ENCODE data around the gene TMEM51.

DNA sequence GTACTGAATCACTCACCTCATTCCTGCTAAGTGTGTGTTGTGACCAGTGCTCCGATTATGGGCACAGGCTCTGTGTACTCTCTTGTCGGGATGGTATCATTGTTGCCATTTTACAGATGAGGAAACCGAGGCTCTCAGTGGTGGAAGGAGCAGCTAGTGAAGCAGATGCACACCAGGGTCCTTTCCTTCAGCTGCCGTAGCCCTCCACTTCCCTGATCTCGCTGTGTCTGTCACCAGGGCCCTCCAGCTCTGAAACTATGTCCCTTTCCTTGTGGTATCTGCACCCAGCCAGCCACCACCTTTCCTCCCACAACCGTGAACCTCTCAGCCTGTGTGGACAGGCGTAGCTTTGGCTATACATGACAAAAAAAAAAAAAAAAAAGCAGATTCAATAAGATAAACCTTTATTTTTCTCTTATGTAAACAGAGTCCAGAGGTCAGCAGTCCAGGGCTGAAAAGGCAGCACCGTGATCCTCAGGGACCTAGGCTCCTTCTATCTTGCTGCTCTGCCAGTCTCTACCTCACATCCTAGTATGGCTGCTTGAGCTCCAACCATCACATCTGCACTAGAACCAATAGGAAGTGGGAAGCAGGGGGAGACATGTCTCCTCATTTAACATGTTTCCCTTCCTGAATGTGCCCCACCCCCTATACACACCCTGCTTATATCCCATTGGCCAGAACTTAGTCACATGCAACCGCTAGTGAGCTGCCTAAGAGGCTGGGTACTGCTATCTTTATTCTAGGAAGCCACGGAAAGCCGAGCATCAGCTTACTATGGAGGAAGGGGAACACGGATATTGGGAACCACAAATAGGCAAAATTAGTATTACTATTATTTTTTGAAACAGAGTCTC is 44.3 kb downstream of the TMEM51 start:
- TF ChIP-seq, protein P1, sequence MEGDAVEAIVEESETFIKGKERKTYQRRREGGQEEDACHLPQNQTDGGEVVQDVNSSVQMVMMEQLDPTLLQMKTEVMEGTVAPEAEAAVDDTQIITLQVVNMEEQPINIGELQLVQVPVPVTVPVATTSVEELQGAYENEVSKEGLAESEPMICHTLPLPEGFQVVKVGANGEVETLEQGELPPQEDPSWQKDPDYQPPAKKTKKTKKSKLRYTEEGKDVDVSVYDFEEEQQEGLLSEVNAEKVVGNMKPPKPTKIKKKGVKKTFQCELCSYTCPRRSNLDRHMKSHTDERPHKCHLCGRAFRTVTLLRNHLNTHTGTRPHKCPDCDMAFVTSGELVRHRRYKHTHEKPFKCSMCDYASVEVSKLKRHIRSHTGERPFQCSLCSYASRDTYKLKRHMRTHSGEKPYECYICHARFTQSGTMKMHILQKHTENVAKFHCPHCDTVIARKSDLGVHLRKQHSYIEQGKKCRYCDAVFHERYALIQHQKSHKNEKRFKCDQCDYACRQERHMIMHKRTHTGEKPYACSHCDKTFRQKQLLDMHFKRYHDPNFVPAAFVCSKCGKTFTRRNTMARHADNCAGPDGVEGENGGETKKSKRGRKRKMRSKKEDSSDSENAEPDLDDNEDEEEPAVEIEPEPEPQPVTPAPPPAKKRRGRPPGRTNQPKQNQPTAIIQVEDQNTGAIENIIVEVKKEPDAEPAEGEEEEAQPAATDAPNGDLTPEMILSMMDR (IDR thresholded peaks at IDR 0.05) = no peak
- no peak for TF ChIP-seq POLR2A (IDR thresholded peaks at IDR 0.05)

All from tibial nerve (tissue), 3 donors.